Naive thymus-derived CD4-positive, alpha-beta T cell (primary cell): Measurements from ENCODE around the gene FAM228A. TPM values are rescaled to one million over a fixed set of nuclear protein-coding genes. Genes with fewer than 3 reads are reported as not detected.
"Not testable (repeated sequence)": the region's sequence is repeated elsewhere in the genome, so short reads cannot be mapped to it uniquely, and the experiment has no call there.

ENCODE experiments used
- ATAC-seq: fragments of 150-1000 bp; cut with Tn5 transposase; 2 replicates; pipeline ENCODE4 v1.10.0; 2021; ENCODE audit warnings: mild to moderate bottlenecking, moderate library complexity
- CTCF ChIA-PET: fragments of 350-600 bp; sonication (Branson Sonifier 250); formaldehyde crosslinking; loops from one replicate; lab custom pipeline; 2021; ENCODE audit warnings: antibody characterized with exemption; lab: Charles Lee
- POLR2A ChIA-PET: fragments of 350-600 bp; sonication (Branson Sonifier 250); formaldehyde crosslinking; loops from one replicate; lab custom pipeline; 2021; ENCODE audit warnings: antibody characterized with exemption, inconsistent platforms; lab: Charles Lee
- DNase-seq, 9 donors: peaks; one replicate each; pipeline versions ENCODE4 v3.0.0 to v3.0.0-alpha.2; 2020 to 2022; ENCODE audit warnings: mixed read lengths in 1 of 9
- H3K27ac ChIP-seq: one replicate; pipeline ENCODE4 v1.7.0; 2013; ENCODE audit warnings: mild to moderate bottlenecking, low read depth, low read length, moderate library complexity
- H3K27me3 ChIP-seq, 2 donors: one replicate each; pipeline ENCODE4 v1.7.0; 2013; ENCODE audit warnings: low read length in 2 of 2, mild to moderate bottlenecking in 2 of 2, moderate library complexity in 2 of 2; ENCODE audit not compliant: control insufficient read depth in 2 of 2, insufficient read depth in 2 of 2
- H3K36me3 ChIP-seq, 3 experiments: 1 replicate in 2 of 3; 2 replicates in 1 of 3; pipeline ENCODE4 v1.7.0; 2013; ENCODE audit warnings: low read length in 3 of 3, mild to moderate bottlenecking in 3 of 3, moderate library complexity in 1 of 3; ENCODE audit not compliant: insufficient read depth in 3 of 3, control insufficient read depth in 2 of 3
- H3K4me1 ChIP-seq, 2 donors: one replicate each; pipeline ENCODE4 v1.7.0; 2013; ENCODE audit warnings: low read length in 2 of 2, mild to moderate bottlenecking in 2 of 2, moderate library complexity in 1 of 2; ENCODE audit not compliant: control insufficient read depth in 2 of 2, insufficient read depth in 2 of 2
- H3K4me3 ChIP-seq: 2 replicates; pipeline ENCODE4 v1.7.0; 2013; ENCODE audit warnings: mild to moderate bottlenecking, low read length
- H3K9me3 ChIP-seq, 3 experiments: 1 replicate in 2 of 3; 2 replicates in 1 of 3; pipeline ENCODE4 v1.7.0; 2013; ENCODE audit warnings: low read length in 3 of 3; ENCODE audit not compliant: control insufficient read depth in 2 of 3
- H3K27ac Mint-ChIP-seq, 9 donors: one replicate each; pipeline ENCODE4 v1.8.0; 2020 to 2022; ENCODE audit warnings: mixed read lengths in 9 of 9, mild to moderate bottlenecking in 8 of 9, moderate library complexity in 5 of 9, inconsistent platforms in 2 of 9
- H3K27me3 Mint-ChIP-seq, 5 donors: one replicate each; pipeline ENCODE4 v1.8.0; 2021 to 2022; ENCODE audit warnings: mixed read lengths in 5 of 5, mild to moderate bottlenecking in 1 of 5
- H3K36me3 Mint-ChIP-seq, 5 donors: one replicate each; pipeline ENCODE4 v1.8.0; 2020 to 2022; ENCODE audit warnings: mixed read lengths in 5 of 5, mild to moderate bottlenecking in 3 of 5, inconsistent platforms in 1 of 5
- H3K4me1 Mint-ChIP-seq, 7 donors: one replicate each; pipeline ENCODE4 v1.8.0; 2020 to 2022; ENCODE audit warnings: mixed read lengths in 7 of 7, mild to moderate bottlenecking in 3 of 7, inconsistent platforms in 1 of 7
- H3K4me3 Mint-ChIP-seq, 10 donors: one replicate each; pipeline ENCODE4 v1.8.0; 2020 to 2022; ENCODE audit warnings: mild to moderate bottlenecking in 10 of 10, mixed read lengths in 10 of 10, moderate library complexity in 6 of 10, inconsistent platforms in 2 of 10
- H3K9me3 Mint-ChIP-seq, 11 donors: one replicate each; pipeline ENCODE4 v1.8.0; 2020 to 2022; ENCODE audit warnings: mixed read lengths in 11 of 11, mild to moderate bottlenecking in 4 of 11, inconsistent platforms in 1 of 11, moderate library complexity in 1 of 11
- intact Hi-C, 2 donors: fragments of 100-400 bp; cut with micrococcal nuclease; formaldehyde crosslinking; loops; one replicate each; pipeline ENCODE4 v1.15.1; 2023
- polyA plus RNA-seq, 2 donors: library from polyadenylated mRNA; unstranded; fragments of 300-500 nt; fragmentation: Illumina TruSeq; gene quantifications; one replicate each; pipeline ENCODE4 v1.2.3, GENCODE V29; 2021
- total RNA-seq, 6 experiments: library from RNA in 5 of 6; stranded (reverse) in 5 of 6; gene quantifications; 1 replicate in 5 of 6; 2 replicates in 1 of 6; pipeline ENCODE4 v1.2.3 and lab custom pipeline; 2021 to 2026

Gene FAM228A
- total RNA-seq (1 to 10 TPM in 1 of 5 experiments, under 1 TPM in 2, not detected in 2; 0.54 to 1.4 (median 0.63) TPM), polyA plus RNA-seq (not detected), total RNA-seq (lab: John Stamatoyannopoulos, UW) (not detected)

GRCh38 chr2:24174851-24175277, at the start of gene FAM228A:
TSS of gene FAM228A (plus strand) at chr2:24175053. CDS start at chr2:24175481, 428 bp downstream.
- Mint-ChIP-seq H3K27ac (no peak within 1 kb of the TSS), H3K4me3 (no peak within 1 kb of the TSS), H3K36me3 (no peaks in the 10 kb centered on the region), H3K9me3 (peaks cover 0 to 5% (median 0%) of the 10 kb centered on the region in 11 donors), H3K4me1 (peaks cover 0 to 4% (median 0%) of the 10 kb centered on the region in 7 donors), H3K27me3 (peaks cover 4 to 19% (median 12%) of the 10 kb centered on the region in 5 donors)
- no peaks in the 10 kb centered on the region for H3K27me3 ChIP-seq
- ChIA-PET POLR2A (no interaction called here), CTCF (no interaction called here)
- ATAC-seq, result no peak
- H3K36me3 ChIP-seq, result no peaks in the 10 kb centered on the region
- intact Hi-C loops, result no loop called here
- no peak within 1 kb of the TSS for H3K4me3 ChIP-seq
- no peaks in the 10 kb centered on the region for H3K4me1 ChIP-seq
- H3K27ac ChIP-seq, result no peak within 1 kb of the TSS
- no peaks in the 10 kb centered on the region for H3K9me3 ChIP-seq
- DNase-seq, result no peak

GRCh38 chr2:24125956-24126355, 48.9 kb upstream of the FAM228A start:
- no peaks in the 10 kb centered on the region for H3K36me3 ChIP-seq
- DNase-seq (no peak), ATAC-seq (no peak)
- Mint-ChIP-seq H3K27ac (no peak overlapping the region), H3K36me3 (peaks cover 0 to 17% (median 8%) of the 10 kb centered on the region in 5 donors), H3K4me1 (peaks cover 12 to 21% (median 15%) of the 10 kb centered on the region in 7 donors), H3K4me3 (peak overlapping the region in 1 of 10 donors; percentile 21), H3K27me3 (peaks cover 0 to 5% (median 0%) of the 10 kb centered on the region in 5 donors), H3K9me3 (peaks cover 0 to 1% (median 0%) of the 10 kb centered on the region in 11 donors)
- ChIA-PET CTCF (no interaction called here), POLR2A (interaction anchor here (0.5 kb wide), 1 partner anchor 36 kb away, joined by 4 read pairs; no protein-coding TSS in a partner anchor)
- H3K27me3 ChIP-seq, result no peaks in the 10 kb centered on the region
- H3K9me3 ChIP-seq, result no peaks in the 10 kb centered on the region
- intact Hi-C loops, result no loop called here
- no peak overlapping the region for H3K27ac ChIP-seq
- no peak overlapping the region for H3K4me3 ChIP-seq
- H3K4me1 ChIP-seq, result peaks cover 0 to 5% of the 10 kb centered on the region in 2 donors

GRCh38 chr2:24132543-24132942, 42.3 kb upstream of the FAM228A start:
- CTCF ChIA-PET, result interaction anchor here (0.6 kb wide), 1 partner anchor 309 kb away, joined by 4 read pairs; no protein-coding TSS in a partner anchor
- no peak for ATAC-seq
- Histone ChIP-seq H3K4me3 (no peak overlapping the region), H3K9me3 (no peaks in the 10 kb centered on the region), H3K4me1 (no peaks in the 10 kb centered on the region), H3K36me3 (no peaks in the 10 kb centered on the region), H3K27me3 (no peaks in the 10 kb centered on the region), H3K27ac (no peak overlapping the region)
- Mint-ChIP-seq H3K27ac (no peak overlapping the region), H3K4me3 (no peak overlapping the region), H3K9me3 (peaks cover 0 to 23% (median 13%) of the 10 kb centered on the region in 11 donors), H3K36me3 (peaks cover 0 to 31% (median 16%) of the 10 kb centered on the region in 5 donors), H3K27me3 (peaks cover 0 to 3% (median 0%) of the 10 kb centered on the region in 5 donors), H3K4me1 (peaks cover 0 to 14% (median 5%) of the 10 kb centered on the region in 7 donors)
- POLR2A ChIA-PET, result no interaction called here
- intact Hi-C loops, result no loop called here
- DNase-seq, result no peak

- H3K27ac Mint-ChIP-seq, H3K9me3 ChIP-seq, H3K4me1 Mint-ChIP-seq, intact Hi-C loops, DNase-seq, H3K27ac ChIP-seq, H3K9me3 Mint-ChIP-seq, H3K27me3 Mint-ChIP-seq, ATAC-seq, H3K4me1 ChIP-seq, H3K4me3 Mint-ChIP-seq, H3K4me3 ChIP-seq, CTCF ChIA-PET, H3K27me3 ChIP-seq, POLR2A ChIA-PET, H3K36me3 ChIP-seq: not testable (repeated sequence)
- peaks cover 0 to 24% (median 13%) of the 10 kb centered on the region in 5 donors for H3K36me3 Mint-ChIP-seq
Observed at GRCh38 chr2:24140305-24140704, 34.5 kb upstream of the FAM228A start.

- Histone ChIP-seq H3K27ac (no peak overlapping the region), H3K4me3 (no peak overlapping the region), H3K4me1 (no peaks in the 10 kb centered on the region), H3K27me3 (no peaks in the 10 kb centered on the region), H3K9me3 (peaks cover 0 to 15% (median 3%) of the 10 kb centered on the region in 3 experiments), H3K36me3 (no peaks in the 10 kb centered on the region)
- Mint-ChIP-seq H3K4me3 (no peak overlapping the region), H3K36me3 (peaks cover 14 to 49% (median 44%) of the 10 kb centered on the region in 5 donors), H3K27me3 (no peaks in the 10 kb centered on the region), H3K4me1 (no peaks in the 10 kb centered on the region), H3K9me3 (peaks cover 2 to 34% (median 17%) of the 10 kb centered on the region in 11 donors), H3K27ac (no peak overlapping the region)
- CTCF ChIA-PET, result interaction anchor here (0.6 kb wide), 1 partner anchor 23 kb away, joined by 3 read pairs; no protein-coding TSS in a partner anchor
- no peak for DNase-seq
- no peak for ATAC-seq
- POLR2A ChIA-PET, result no interaction called here
- intact Hi-C loops, result no loop called here
Observed at GRCh38 chr2:24147364-24147763, 27.5 kb upstream of the FAM228A start.

- no peaks in the 10 kb centered on the region for H3K27me3 ChIP-seq
- intact Hi-C loops, result no loop called here
- peaks cover 0 to 6% (median 0%) of the 10 kb centered on the region in 3 experiments for H3K9me3 ChIP-seq
- ChIA-PET POLR2A (no interaction called here), CTCF (no interaction called here)
- H3K36me3 ChIP-seq, result no peaks in the 10 kb centered on the region
- Mint-ChIP-seq H3K27ac (no peak overlapping the region), H3K4me1 (no peaks in the 10 kb centered on the region), H3K27me3 (no peaks in the 10 kb centered on the region), H3K4me3 (no peak overlapping the region), H3K9me3 (peaks cover 2 to 17% (median 10%) of the 10 kb centered on the region in 11 donors), H3K36me3 (peaks cover 14 to 42% (median 29%) of the 10 kb centered on the region in 5 donors)
- ATAC-seq, result no peak
- no peaks in the 10 kb centered on the region for H3K4me1 ChIP-seq
- DNase-seq, result no peak
- H3K4me3 ChIP-seq, result no peak overlapping the region
- no peak overlapping the region for H3K27ac ChIP-seq
Observed at GRCh38 chr2:24152413-24153197, 22.2 kb upstream of the FAM228A start.
